ENCODE results near the gene PCNX1. TPM values are rescaled to one million over a fixed set of nuclear protein-coding genes. Genes with fewer than 3 reads are reported as not detected.

PCNX1 gene
- total and polyA plus RNA-seq, 2 donors (not counting 1 experiment from before 2014, with no cell fraction given): 17.0 to 84.5 TPM

GRCh38 chr14:70955543-70956480 is 48.6 kb downstream of the PCNX1 start:
- ChIA-PET POLR2A (no interaction called here), CTCF (interaction anchor here (0.6 to 8.4 kb wide), 9 partner anchors 23 to 315 kb away, joined by 3 to 62 read pairs (median 4); partner anchors contain the start of gene PCNX1)
- H3K9me3 ChIP-seq (ENCODE audit: control extremely low read depth in 1 of 3, control insufficient read depth in 2 of 3, insufficient read depth in 1 of 3, low read length in 2 of 3): peaks cover 0 to 3% (median 0%) of the 10 kb centered on the region in 3 donors
- H3K4me3 Mint-ChIP-seq: no peak overlapping the region
- no peak overlapping the region for H3K4me2 ChIP-seq (replicated peaks; ENCODE audit: low read depth, low read length, poor library complexity, severe bottlenecking)
- H3K27me3 Mint-ChIP-seq: no peaks in the 10 kb centered on the region
- H3K27me3 ChIP-seq (replicated peaks in 1 of 4; ENCODE audit: control extremely low read depth in 1 of 4, control insufficient read depth in 3 of 4, insufficient read depth in 4 of 4, low read length in 3 of 4): no peaks in the 10 kb centered on the region
- DNase-seq (peak; percentile 38), ATAC-seq (ENCODE audit: low read depth) (peak; percentile 39)
- peaks cover 3 to 6% of the 10 kb centered on the region in 2 experiments for H3K36me3 ChIP-seq (replicated peaks in 1 of 2; ENCODE audit: control extremely low read depth in 1 of 2, control insufficient read depth in 1 of 2, extremely low read depth in 1 of 2, insufficient read depth in 2 of 2, low read length in 1 of 2)
- H3K9ac ChIP-seq (ENCODE audit: low read length): no peak overlapping the region
- no peak overlapping the region for H2AFZ ChIP-seq (ENCODE audit: insufficient read depth, low read depth, low read length, poor library complexity, severe bottlenecking)
- H3K9me3 Mint-ChIP-seq (ENCODE audit: insufficient read depth): no peaks in the 10 kb centered on the region
- no peaks in the 10 kb centered on the region for H4K20me1 ChIP-seq (ENCODE audit: control insufficient read depth, insufficient read depth, low read length, poor library complexity, severe bottlenecking)
- intact Hi-C loops (cut with micrococcal nuclease): loop anchor here (1.0 to 5.0 kb wide), 2 partner anchors 49 to 139 kb away; partner anchors contain the start of gene PCNX1
- peaks cover 4% of the 10 kb centered on the region for H3K4me1 Mint-ChIP-seq
- H3K4me1 ChIP-seq (ENCODE audit: control insufficient read depth in 2 of 2, insufficient read depth in 2 of 2, low read length in 2 of 2): no peaks in the 10 kb centered on the region
- H3K79me2 ChIP-seq (ENCODE audit: control insufficient read depth, insufficient read depth, low read length): peaks cover 30% of the 10 kb centered on the region
- no peak overlapping the region for H3K27ac Mint-ChIP-seq
- WGBS (ENCODE audit: insufficient coverage): 92% methylated on average over 2 of the region's 5 CpGs
- TF ChIP-seq, protein P1, sequence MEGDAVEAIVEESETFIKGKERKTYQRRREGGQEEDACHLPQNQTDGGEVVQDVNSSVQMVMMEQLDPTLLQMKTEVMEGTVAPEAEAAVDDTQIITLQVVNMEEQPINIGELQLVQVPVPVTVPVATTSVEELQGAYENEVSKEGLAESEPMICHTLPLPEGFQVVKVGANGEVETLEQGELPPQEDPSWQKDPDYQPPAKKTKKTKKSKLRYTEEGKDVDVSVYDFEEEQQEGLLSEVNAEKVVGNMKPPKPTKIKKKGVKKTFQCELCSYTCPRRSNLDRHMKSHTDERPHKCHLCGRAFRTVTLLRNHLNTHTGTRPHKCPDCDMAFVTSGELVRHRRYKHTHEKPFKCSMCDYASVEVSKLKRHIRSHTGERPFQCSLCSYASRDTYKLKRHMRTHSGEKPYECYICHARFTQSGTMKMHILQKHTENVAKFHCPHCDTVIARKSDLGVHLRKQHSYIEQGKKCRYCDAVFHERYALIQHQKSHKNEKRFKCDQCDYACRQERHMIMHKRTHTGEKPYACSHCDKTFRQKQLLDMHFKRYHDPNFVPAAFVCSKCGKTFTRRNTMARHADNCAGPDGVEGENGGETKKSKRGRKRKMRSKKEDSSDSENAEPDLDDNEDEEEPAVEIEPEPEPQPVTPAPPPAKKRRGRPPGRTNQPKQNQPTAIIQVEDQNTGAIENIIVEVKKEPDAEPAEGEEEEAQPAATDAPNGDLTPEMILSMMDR (IDR thresholded peaks at IDR 0.05): peak; percentile 57
- TF ChIP-seq EZH2 (IDR thresholded peaks at IDR 0.05; ENCODE audit: borderline replicate concordance, insufficient read depth, low read depth, low read length, poor library complexity, severe bottlenecking): no peak
- no peak overlapping the region for H3K4me3 ChIP-seq (ENCODE audit: control extremely low read depth in 1 of 5, extremely low read depth in 1 of 5, insufficient read depth in 1 of 5, low read depth in 2 of 5, low read length in 4 of 5)
- H3K27ac ChIP-seq (ENCODE audit: low read length in 2 of 2): no peak overlapping the region

GRCh38 chr14:70956511-70956910 is 49.3 kb downstream of the PCNX1 start:
- H3K27ac Mint-ChIP-seq: no peak overlapping the region
- H3K4me2 ChIP-seq (replicated peaks; ENCODE audit: low read depth, low read length, poor library complexity, severe bottlenecking): no peak overlapping the region
- H3K36me3 ChIP-seq (replicated peaks in 1 of 2; ENCODE audit: control extremely low read depth in 1 of 2, control insufficient read depth in 1 of 2, extremely low read depth in 1 of 2, insufficient read depth in 2 of 2, low read length in 1 of 2): peaks cover 3 to 6% of the 10 kb centered on the region in 2 experiments
- H3K9ac ChIP-seq (ENCODE audit: low read length): no peak overlapping the region
- H3K27me3 Mint-ChIP-seq: no peaks in the 10 kb centered on the region
- no peaks in the 10 kb centered on the region for H4K20me1 ChIP-seq (ENCODE audit: control insufficient read depth, insufficient read depth, low read length, poor library complexity, severe bottlenecking)
- H3K79me2 ChIP-seq (ENCODE audit: control insufficient read depth, insufficient read depth, low read length): peaks cover 25% of the 10 kb centered on the region
- ATAC-seq (ENCODE audit: low read depth) (no peak), DNase-seq (no peak)
- no peak overlapping the region for H2AFZ ChIP-seq (ENCODE audit: insufficient read depth, low read depth, low read length, poor library complexity, severe bottlenecking)
- TF ChIP-seq, protein P1 (IDR thresholded peaks at IDR 0.05): no peak
- no peak for TF ChIP-seq EZH2 (IDR thresholded peaks at IDR 0.05; ENCODE audit: borderline replicate concordance, insufficient read depth, low read depth, low read length, poor library complexity, severe bottlenecking)
- H3K4me3 Mint-ChIP-seq: no peak overlapping the region
- H3K4me3 ChIP-seq (ENCODE audit: control extremely low read depth in 1 of 5, extremely low read depth in 1 of 5, insufficient read depth in 1 of 5, low read depth in 2 of 5, low read length in 4 of 5): no peak overlapping the region
- no peaks in the 10 kb centered on the region for H3K9me3 Mint-ChIP-seq (ENCODE audit: insufficient read depth)
- ChIA-PET CTCF (interaction anchor here (1.0 to 8.4 kb wide), 4 partner anchors 23 to 138 kb away, joined by 3 to 62 read pairs (median 25); partner anchors contain the start of gene PCNX1), POLR2A (no interaction called here)
- H3K27ac ChIP-seq (ENCODE audit: low read length in 2 of 2): no peak overlapping the region
- H3K4me1 Mint-ChIP-seq: peaks cover 4% of the 10 kb centered on the region
- intact Hi-C loops (cut with micrococcal nuclease): loop anchor here (1.0 to 5.0 kb wide), 2 partner anchors 49 to 139 kb away; partner anchors contain the start of gene PCNX1
- no peaks in the 10 kb centered on the region for H3K4me1 ChIP-seq (ENCODE audit: control insufficient read depth in 2 of 2, insufficient read depth in 2 of 2, low read length in 2 of 2)
- H3K9me3 ChIP-seq (ENCODE audit: control extremely low read depth in 1 of 3, control insufficient read depth in 2 of 3, insufficient read depth in 1 of 3, low read length in 2 of 3): no peaks in the 10 kb centered on the region
- no peaks in the 10 kb centered on the region for H3K27me3 ChIP-seq (replicated peaks in 1 of 4; ENCODE audit: control extremely low read depth in 1 of 4, control insufficient read depth in 3 of 4, insufficient read depth in 4 of 4, low read length in 3 of 4)
- no CpG with 5 or more reads among the region's 3 CpGs for WGBS (ENCODE audit: insufficient coverage)
